Neural progenitor cell (in vitro differentiated cells): Measurements from ENCODE around the gene SLC25A34.

Source experiments
- EZH2 ChIP-seq: fragments of 200-600 bp; sonication (generic); IDR thresholded peaks from 2 replicates; pipeline ENCODE4 v1.6.1; 2017; ENCODE audit warnings: antibody characterized with exemption, mild to moderate bottlenecking, moderate library complexity
- TF ChIP-seq, protein P1 (sequence below): fragments of 200-600 bp; sonication (generic); IDR thresholded peaks from 2 replicates; pipeline ENCODE4 v1.5.1; 2017; ENCODE audit warnings: antibody characterized with exemption, mild to moderate bottlenecking

DNA sequence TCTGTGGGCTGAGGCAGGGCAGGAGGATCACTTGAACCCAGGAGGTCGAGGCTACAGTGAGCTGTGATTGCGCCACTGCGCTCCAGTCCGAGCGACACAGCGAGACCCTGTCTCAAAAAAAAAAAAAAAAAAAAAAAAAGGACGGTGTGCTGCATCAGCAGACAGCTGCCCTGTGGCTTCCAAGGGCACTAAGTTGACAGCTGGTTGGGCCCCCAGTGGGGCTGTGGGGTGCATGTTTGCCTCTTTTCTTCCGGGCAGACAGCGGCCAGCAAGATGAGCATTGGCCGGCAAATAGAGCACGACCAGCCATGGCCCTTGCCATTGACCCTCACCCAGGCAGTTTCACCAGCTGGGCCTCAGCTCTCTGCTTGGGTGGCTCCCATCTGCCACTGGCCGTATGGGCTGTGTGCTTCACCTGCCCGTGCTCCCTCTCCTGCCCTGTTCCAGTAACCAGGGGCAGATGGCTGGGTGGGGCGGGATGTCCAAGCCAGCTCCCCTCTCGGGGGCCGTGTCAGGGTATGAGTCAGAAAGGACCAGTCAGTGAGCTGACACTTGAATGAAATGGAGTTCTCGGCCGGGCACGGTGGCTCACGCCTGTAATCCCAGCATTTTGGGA, 12.3 kb upstream of the SLC25A34 start:
- TF ChIP-seq, protein P1, sequence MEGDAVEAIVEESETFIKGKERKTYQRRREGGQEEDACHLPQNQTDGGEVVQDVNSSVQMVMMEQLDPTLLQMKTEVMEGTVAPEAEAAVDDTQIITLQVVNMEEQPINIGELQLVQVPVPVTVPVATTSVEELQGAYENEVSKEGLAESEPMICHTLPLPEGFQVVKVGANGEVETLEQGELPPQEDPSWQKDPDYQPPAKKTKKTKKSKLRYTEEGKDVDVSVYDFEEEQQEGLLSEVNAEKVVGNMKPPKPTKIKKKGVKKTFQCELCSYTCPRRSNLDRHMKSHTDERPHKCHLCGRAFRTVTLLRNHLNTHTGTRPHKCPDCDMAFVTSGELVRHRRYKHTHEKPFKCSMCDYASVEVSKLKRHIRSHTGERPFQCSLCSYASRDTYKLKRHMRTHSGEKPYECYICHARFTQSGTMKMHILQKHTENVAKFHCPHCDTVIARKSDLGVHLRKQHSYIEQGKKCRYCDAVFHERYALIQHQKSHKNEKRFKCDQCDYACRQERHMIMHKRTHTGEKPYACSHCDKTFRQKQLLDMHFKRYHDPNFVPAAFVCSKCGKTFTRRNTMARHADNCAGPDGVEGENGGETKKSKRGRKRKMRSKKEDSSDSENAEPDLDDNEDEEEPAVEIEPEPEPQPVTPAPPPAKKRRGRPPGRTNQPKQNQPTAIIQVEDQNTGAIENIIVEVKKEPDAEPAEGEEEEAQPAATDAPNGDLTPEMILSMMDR = no peak
- TF ChIP-seq EZH2 = no peak
